Esophagus (tissue), 2 donors: ENCODE data around the gene AKNAD1. TPM values are rescaled to one million over a fixed set of nuclear protein-coding genes. Genes with fewer than 3 reads are reported as not detected.
"Not testable (repeated sequence)": the region's sequence is repeated elsewhere in the genome, so short reads cannot be mapped to it uniquely, and the experiment has no call there.

ENCODE experiments used
- H3K27ac ChIP-seq, 2 donors: one replicate each; pipeline ENCODE4 v1.5.1; 2013; ENCODE audit warnings: low read depth in 2 of 2, mild to moderate bottlenecking in 2 of 2, inconsistent platforms in 1 of 2, low read length in 1 of 2, moderate library complexity in 1 of 2
- H3K27me3 ChIP-seq, 2 donors: one replicate each; pipeline ENCODE4 v1.6.1; 2013; ENCODE audit warnings: low read length in 2 of 2, control low read depth in 1 of 2, mild to moderate bottlenecking in 1 of 2; ENCODE audit not compliant: insufficient read depth in 2 of 2, control insufficient read depth in 1 of 2
- H3K36me3 ChIP-seq, 2 donors: one replicate each; pipeline ENCODE4 v1.6.1; 2013; ENCODE audit warnings: low read length in 1 of 2; ENCODE audit not compliant: control insufficient read depth in 2 of 2, insufficient read depth in 2 of 2
- H3K4me1 ChIP-seq, 2 donors: one replicate each; pipeline ENCODE4 v1.6.1; 2013; ENCODE audit warnings: low read length in 1 of 2; ENCODE audit not compliant: control insufficient read depth in 2 of 2, insufficient read depth in 2 of 2
- H3K4me3 ChIP-seq, 2 donors: one replicate each; pipeline ENCODE4 v1.5.1; 2013; ENCODE audit warnings: low read length in 2 of 2, mild to moderate bottlenecking in 2 of 2, low read depth in 1 of 2, moderate library complexity in 1 of 2
- H3K9me3 ChIP-seq, 2 donors: one replicate each; pipeline ENCODE4 v1.6.1; 2013; ENCODE audit warnings: mild to moderate bottlenecking in 2 of 2, low read depth in 1 of 2, low read length in 1 of 2, moderate library complexity in 1 of 2; ENCODE audit not compliant: control insufficient read depth in 2 of 2, insufficient read depth in 1 of 2
- WGBS, 2 donors: extraction: QIAGEN DNeasy Blood & Tissue Kit; methylation state at CpG; one replicate each; pipeline ENCODE4 v1.1.7; 2013; 5-methylcytosine and 5-hydroxymethylcytosine counted together
- polyA plus RNA-seq, 2 donors: library from polyadenylated mRNA; stranded (reverse); fragments of 200-250 nt; gene quantifications; one replicate each; pipeline ENCODE4 v1.2.3, GENCODE V29; 2013
- donor health status: healthy with polysubstance abuse.
- donor health status: Bipolar disorder and iron deficiency.

The AKNAD1 gene
- polyA plus RNA-seq, 2 donors, result 0.98 to 3.3 TPM

DNA sequence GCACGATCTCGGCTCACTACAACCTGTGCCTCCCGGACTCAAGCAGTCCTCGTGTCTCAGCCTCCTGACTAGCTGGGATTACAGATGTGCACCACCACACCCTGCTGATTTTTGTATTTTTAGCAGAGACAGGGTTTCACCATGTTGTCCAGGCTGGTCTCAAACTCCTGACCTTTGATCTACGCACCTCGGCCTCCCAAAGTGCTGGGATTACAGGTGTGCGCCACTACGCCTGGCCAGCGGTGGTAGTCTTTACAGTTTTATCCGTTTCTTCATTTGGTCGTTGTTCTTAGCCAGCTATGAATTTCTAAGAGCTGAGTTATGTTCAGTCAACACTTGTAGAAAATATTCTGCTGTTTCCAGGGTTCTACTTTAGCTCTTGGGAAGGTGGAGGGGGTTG is 53.3 kb downstream of the AKNAD1 start:
- H3K27me3 ChIP-seq, result no peaks in the 10 kb centered on the region
- no peak overlapping the region for H3K4me3 ChIP-seq
- H3K9me3 ChIP-seq, result no peaks in the 10 kb centered on the region
- peaks cover 2 to 3% of the 10 kb centered on the region in 2 donors for H3K36me3 ChIP-seq
- H3K4me1 ChIP-seq, result no peaks in the 10 kb centered on the region
- 95 to 96% methylated on average over 11 of the region's 11 CpGs for WGBS, 2 donors
- H3K27ac ChIP-seq, result no peak overlapping the region

DNA sequence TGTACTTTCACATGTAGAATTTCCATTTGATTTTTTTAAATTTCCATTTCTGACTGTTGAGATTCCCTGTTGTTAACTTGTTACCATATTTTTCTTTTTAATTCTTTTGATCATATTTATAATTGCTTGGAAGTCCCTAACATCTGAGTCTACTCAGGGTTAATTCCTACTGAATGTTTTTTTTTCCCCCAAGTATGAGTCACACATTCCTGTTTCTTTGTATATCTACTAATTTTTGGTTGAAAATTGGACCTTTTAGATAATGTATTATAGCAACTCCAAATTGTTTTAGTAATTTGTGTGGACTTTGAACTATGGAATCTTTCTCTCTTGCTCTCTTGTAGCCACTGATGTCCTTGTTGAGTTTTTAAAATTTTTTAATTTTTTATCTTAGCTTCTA is 55.8 kb downstream of the AKNAD1 start:
- no peak overlapping the region for H3K27ac ChIP-seq
- no peaks in the 10 kb centered on the region for H3K9me3 ChIP-seq
- H3K27me3 ChIP-seq, result no peaks in the 10 kb centered on the region
- H3K4me3 ChIP-seq, result no peak overlapping the region
- peaks cover 0 to 2% of the 10 kb centered on the region in 2 donors for H3K36me3 ChIP-seq
- H3K4me1 ChIP-seq, result no peaks in the 10 kb centered on the region

DNA sequence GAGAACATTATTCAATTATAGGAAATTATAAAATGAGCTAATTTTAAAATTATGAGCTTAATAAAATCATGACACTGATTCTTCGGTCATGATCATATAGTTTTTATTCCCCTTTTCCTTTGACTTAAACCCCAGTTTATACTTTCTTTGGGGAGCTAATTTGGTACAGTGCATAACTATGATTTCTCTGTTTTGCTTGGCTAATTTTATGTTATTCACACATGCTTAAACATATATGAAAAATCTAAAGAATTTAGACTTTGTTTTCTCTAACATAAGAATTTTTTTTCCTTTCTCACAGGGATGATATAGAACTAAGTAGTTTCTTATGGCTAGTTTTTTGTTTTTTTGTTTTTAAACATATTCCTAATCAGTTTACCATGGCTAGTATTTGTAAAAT is 57.9 kb downstream of the AKNAD1 start:
- Histone ChIP-seq H3K4me3 (no peak overlapping the region), H3K27me3 (no peaks in the 10 kb centered on the region), H3K4me1 (no peaks in the 10 kb centered on the region), H3K27ac (no peak overlapping the region), H3K36me3 (peaks cover 3% of the 10 kb centered on the region in 2 donors), H3K9me3 (no peaks in the 10 kb centered on the region)
- WGBS, 2 donors, result 82 to 94% methylated on average over 1 of the region's 1 CpG

DNA sequence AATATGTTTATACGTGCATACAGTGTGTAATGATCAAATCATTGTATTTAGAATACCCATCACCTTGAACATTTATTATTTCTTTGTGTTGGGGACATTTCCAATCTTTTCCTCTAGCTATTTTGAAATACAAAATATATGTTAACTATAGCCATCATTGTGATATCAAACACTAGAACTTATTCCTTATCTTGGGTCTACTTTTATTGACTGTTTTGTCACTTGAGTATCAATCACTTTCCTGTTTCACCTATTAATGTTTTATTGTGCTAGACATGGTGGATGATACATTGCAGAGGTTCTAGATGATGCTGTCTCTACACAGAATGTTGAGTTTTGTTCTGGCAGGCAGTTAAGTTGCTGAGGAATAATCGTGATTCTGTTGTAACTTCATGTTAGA is 64.5 kb downstream of the AKNAD1 start:
- Histone ChIP-seq H3K4me1 (no peaks in the 10 kb centered on the region), H3K27me3 (no peaks in the 10 kb centered on the region), H3K9me3 (no peaks in the 10 kb centered on the region), H3K4me3 (no peak overlapping the region), H3K27ac (no peak overlapping the region), H3K36me3 (peaks cover 3% of the 10 kb centered on the region in 2 donors)
- 97% methylated on average over 2 of the region's 2 CpGs for WGBS, 2 donors

DNA sequence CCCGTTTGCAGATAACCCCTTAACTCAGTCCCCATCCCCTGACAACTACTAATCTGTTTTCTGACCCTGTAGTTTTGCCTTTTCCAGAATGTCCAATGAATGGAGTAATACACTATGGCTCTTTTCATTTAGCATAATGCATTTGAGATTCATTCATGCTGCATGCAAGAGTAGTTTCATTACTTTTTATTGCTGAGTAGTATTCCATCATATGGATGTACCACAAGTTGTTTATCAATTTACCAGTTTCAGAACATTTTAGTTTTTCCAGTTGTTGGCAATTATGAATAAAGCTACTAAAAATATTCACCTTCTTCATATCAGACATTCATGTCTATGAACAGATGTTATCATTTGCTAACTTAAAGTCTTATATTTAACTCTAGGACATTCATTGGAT is 65.1 kb downstream of the AKNAD1 start:
- no peaks in the 10 kb centered on the region for H3K27me3 ChIP-seq
- no peak overlapping the region for H3K27ac ChIP-seq
- no peaks in the 10 kb centered on the region for H3K4me1 ChIP-seq
- H3K9me3 ChIP-seq, result no peaks in the 10 kb centered on the region
- WGBS, 2 donors, result 96 to 97% methylated on average over 1 of the region's 1 CpG
- H3K4me3 ChIP-seq, result no peak overlapping the region
- H3K36me3 ChIP-seq, result peaks cover 3% of the 10 kb centered on the region in 2 donors

DNA sequence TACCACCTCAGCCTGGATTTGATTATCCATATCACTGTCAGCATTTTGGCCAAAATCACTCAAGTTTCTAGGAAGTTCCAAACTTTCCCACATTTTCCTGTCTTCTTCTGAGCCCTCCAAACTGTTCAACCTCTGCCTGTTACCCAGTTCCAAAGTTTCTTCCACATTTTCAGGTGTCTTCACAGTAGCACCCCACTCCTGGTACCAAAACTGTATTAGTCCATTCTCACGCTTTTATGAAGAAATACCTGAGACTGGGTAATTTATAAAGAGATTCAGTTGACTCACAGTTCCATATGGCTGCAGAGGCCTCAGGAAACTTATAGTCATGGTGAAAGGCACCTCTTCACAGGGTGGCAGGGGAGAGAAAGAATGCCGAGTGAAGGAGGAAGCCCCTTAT is 71.0 kb downstream of the AKNAD1 start:
- WGBS, 2 donors, result 93 to 99% methylated on average over 2 of the region's 2 CpGs
- no peak overlapping the region for H3K27ac ChIP-seq
- no peaks in the 10 kb centered on the region for H3K27me3 ChIP-seq
- H3K4me1 ChIP-seq, result no peaks in the 10 kb centered on the region
- H3K4me3 ChIP-seq, result no peak overlapping the region
- peaks cover 2 to 8% of the 10 kb centered on the region in 2 donors for H3K36me3 ChIP-seq
- peaks cover 0 to 7% of the 10 kb centered on the region in 2 donors for H3K9me3 ChIP-seq

DNA sequence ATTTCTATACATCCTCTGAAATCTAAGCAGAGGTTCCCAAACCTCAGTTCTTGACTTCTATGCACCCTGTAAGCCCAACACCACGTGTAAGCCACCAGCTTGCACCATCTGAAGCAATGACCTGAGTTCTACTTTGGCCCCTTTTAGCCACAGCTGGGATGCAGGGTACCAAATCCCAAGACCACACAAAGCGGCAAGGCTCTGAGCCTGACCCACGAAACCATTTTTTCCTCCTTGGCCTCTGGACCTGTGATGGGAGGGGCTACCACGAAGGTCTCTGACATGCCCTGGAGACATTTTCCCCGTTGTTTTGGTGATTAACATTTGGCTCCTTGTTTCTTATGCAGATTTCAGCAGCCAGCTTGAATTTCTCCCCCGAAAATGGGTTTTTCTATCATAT is 71.6 kb downstream of the AKNAD1 start:
- 95 to 98% methylated on average over 6 of the region's 6 CpGs for WGBS, 2 donors
- Histone ChIP-seq H3K27me3 (no peaks in the 10 kb centered on the region), H3K9me3 (peaks cover 0 to 7% of the 10 kb centered on the region in 2 donors), H3K4me1 (no peaks in the 10 kb centered on the region), H3K27ac (no peak overlapping the region), H3K36me3 (peaks cover 2 to 8% of the 10 kb centered on the region in 2 donors), H3K4me3 (no peak overlapping the region)

DNA sequence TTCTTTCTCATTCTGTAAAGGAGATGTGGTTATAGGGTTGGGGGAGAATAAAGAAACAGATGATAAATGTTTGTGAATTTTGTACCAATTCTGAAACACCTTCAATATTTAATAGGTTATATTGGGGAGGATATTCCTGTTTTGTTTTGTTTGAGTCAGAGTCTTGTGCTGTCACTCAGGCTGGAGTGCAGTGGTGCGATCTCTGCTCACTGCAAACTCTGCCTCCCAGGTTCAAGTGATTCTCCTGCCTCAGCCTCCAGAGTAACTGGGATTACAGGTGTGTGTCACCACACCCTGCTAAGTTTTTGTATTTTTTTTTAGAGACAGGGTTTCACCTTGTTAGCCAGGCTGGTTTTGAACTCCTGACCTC is 75.3 kb downstream of the AKNAD1 start:
- H3K4me1 ChIP-seq, H3K4me3 ChIP-seq, H3K27ac ChIP-seq, H3K36me3 ChIP-seq, H3K9me3 ChIP-seq, H3K27me3 ChIP-seq: not testable (repeated sequence)
- WGBS, 2 donors, result 98 to 100% methylated on average over 1 of the region's 1 CpG

DNA sequence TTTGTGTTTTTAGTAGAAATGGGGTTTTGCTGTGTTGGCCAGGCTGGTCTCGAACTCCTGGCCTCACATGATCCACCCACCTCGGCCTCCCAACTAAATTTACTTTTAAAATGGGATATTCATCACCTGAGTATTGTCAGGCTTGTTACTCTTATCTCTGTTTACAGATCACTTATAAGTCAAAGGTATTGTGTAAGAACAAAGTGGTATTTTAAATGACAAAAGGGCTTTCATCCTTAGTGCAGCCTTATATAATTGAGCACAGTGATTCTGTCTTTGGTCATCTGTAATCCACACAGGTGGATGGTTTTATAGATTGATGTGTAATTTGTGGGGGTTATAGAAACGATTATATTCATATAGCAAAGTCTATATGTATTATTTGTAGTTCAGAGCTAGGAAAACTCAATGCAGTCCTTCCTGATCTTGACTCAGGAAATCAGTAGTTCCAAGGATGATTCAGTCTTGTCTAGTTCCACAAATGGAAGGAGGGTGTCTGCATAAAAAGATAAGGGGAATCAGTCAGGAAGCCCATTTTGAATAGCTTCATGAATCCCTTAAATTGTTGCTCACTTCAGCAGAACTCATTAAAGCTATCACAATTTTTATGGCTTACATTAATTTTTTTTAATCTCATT is 75.8 kb downstream of the AKNAD1 start:
- Histone ChIP-seq H3K27me3 (no peaks in the 10 kb centered on the region), H3K9me3 (peaks cover 0 to 7% of the 10 kb centered on the region in 2 donors), H3K36me3 (peaks cover 2 to 8% of the 10 kb centered on the region in 2 donors), H3K4me1 (no peaks in the 10 kb centered on the region), H3K27ac (no peak overlapping the region), H3K4me3 (no peak overlapping the region)
- 85 to 88% methylated on average over 3 of the region's 3 CpGs for WGBS, 2 donors

DNA sequence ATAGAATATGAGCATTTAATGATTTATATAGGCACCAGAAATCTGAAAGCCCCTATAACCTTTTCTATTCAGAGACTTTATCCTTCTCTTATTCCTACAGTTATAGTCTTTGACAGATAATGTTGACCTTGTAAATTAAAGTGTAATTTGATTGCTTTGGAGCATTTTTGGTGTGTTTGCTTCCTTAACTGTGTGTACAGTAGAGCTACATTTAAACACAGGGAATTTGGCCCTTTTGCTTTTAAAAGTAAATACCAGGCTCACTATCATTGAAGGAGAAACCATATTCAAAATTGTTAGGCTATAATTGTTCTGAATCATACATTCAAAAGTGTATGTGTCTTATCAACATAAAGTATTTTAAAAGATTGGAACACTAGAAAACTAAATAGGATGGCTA is 77.4 kb downstream of the AKNAD1 start:
- no peaks in the 10 kb centered on the region for H3K9me3 ChIP-seq
- no peak overlapping the region for H3K4me3 ChIP-seq
- peaks cover 2% of the 10 kb centered on the region in 2 donors for H3K36me3 ChIP-seq
- no peak overlapping the region for H3K27ac ChIP-seq
- H3K27me3 ChIP-seq, result no peaks in the 10 kb centered on the region
- no peaks in the 10 kb centered on the region for H3K4me1 ChIP-seq
